IPS DF 6.9 (cell line): Measurements from ENCODE around the gene FSCN2.

ENCODE experiments used
- DNase-seq: peaks from one replicate; pipeline ENCODE4 v3.0.0-alpha.2; 2013; ENCODE audit warnings: low read depth, low spot score
- H3K27ac ChIP-seq: one replicate; pipeline ENCODE4 v1.5.1; 2013; ENCODE audit warnings: low read length, control low read depth
- H3K27me3 ChIP-seq: 2 replicates; pipeline ENCODE4 v1.6.1; 2013; ENCODE audit warnings: mild to moderate bottlenecking, low read length; ENCODE audit not compliant: control insufficient read depth, insufficient read depth
- H3K36me3 ChIP-seq: 2 replicates; pipeline ENCODE4 v1.6.1; 2013; ENCODE audit warnings: low read length; ENCODE audit not compliant: control insufficient read depth, insufficient read depth
- H3K4me1 ChIP-seq: 2 replicates; pipeline ENCODE4 v1.6.1; 2013; ENCODE audit warnings: low read length; ENCODE audit not compliant: control insufficient read depth, insufficient read depth
- H3K4me3 ChIP-seq: 2 replicates; pipeline ENCODE4 v1.5.1; 2013; ENCODE audit warnings: mild to moderate bottlenecking, low read length
- H3K9me3 ChIP-seq: 2 replicates; pipeline ENCODE4 v1.6.1; 2013; ENCODE audit warnings: low read length, inconsistent platforms; ENCODE audit not compliant: control insufficient read depth, insufficient read depth
- WGBS: extraction: QIAGEN DNeasy Blood & Tissue Kit; methylation state at CpG from one replicate; pipeline ENCODE4 v1.1.7; 2013; ENCODE audit warnings: mixed read lengths, missing lambda C conversion rate; ENCODE audit not compliant: insufficient read length, insufficient coverage; 5-methylcytosine and 5-hydroxymethylcytosine counted together

Gene FSCN2

GRCh38 chr17:81552244-81553017 is 24.3 kb downstream of the FSCN2 start, which contains the start of gene FAAP100:
Gene FAAP100 (minus strand): TSS chr17:81552353. CDS start chr17:81552330, 23 bp downstream.
- no CpG with 5 or more reads among the region's 85 CpGs for WGBS
- Histone ChIP-seq H3K9me3 (no peaks in the 10 kb centered on the region), H3K4me1 (0 out of 2 replicates have a peak, but pooled peaks cover 2% of the 10 kb centered on the region), H3K27ac (no peak within 1 kb of the TSS), H3K27me3 (no peaks in the 10 kb centered on the region), H3K36me3 (peaks cover 9% of the 10 kb centered on the region), H3K4me3 (peak within 1 kb of the TSS; percentile 95)
- no peak for DNase-seq

DNA sequence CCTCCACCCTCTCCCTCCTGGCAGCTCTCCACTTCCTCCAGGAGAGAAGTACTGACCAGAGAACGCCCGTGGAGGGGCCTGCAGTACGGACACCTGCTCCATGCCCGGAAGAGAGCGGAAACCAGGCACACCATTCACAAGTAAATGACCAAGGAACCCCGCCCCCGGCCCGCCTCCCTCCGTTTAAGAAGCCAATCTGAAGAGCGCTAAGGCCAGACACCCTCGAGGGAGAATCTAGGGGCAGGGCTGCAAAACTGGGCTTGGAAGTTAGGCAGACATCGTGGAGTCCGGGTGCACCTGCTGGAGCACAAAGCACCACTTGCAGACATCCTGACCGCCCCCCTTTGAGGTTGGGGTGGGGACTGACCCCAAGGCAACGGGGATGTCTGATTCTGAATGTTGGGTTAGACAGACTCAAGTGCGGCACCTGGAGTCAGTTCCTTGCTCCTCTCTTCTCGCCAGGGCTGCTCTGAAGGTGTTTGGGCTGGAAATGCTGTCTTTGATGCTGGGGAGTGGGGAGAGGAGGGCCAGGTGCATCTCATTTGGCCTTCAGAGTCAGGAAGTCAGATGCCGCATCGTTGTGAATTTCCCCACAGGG is 24.9 kb downstream of the FSCN2 start:
- H3K4me1 ChIP-seq: 0 out of 2 replicates have a peak, but pooled peaks cover 2% of the 10 kb centered on the region
- H3K27me3 ChIP-seq: no peaks in the 10 kb centered on the region
- no CpG with 5 or more reads among the region's 19 CpGs for WGBS
- H3K27ac ChIP-seq: no peak overlapping the region
- peaks cover 7% of the 10 kb centered on the region for H3K36me3 ChIP-seq
- no peak for DNase-seq
- H3K4me3 ChIP-seq: peak overlapping the region; percentile 95; the same call in 1 of the 2 replicates
- no peaks in the 10 kb centered on the region for H3K9me3 ChIP-seq

DNA sequence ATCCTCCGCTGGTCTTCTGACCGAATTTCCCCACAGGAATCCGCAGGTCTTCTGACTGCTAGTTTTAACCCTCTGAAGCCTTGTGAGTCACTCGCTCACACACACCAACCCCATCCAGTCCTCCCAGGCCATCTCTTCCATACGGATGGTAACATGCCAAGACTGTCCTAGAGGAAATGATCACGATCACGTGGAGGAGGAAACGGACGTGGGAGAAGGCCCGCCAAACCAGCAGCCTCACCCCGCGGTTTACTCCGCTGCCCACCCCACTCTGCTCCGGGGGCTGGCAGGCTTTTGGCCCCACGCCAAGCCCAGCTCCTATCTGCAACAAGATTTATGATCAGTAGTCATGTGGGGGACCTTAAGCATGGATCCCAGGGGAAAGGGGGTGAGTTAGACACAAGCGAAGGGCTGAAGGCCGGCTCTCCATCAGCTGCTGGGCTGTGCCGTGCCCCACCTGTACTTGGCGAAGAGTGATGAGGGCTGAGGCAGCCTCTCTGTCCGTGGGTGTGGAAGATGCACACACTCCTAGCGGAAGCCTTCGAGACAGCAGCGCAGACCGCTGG is 25.5 kb downstream of the FSCN2 start:
- Histone ChIP-seq H3K36me3 (peaks cover 9% of the 10 kb centered on the region), H3K27ac (no peak overlapping the region), H3K4me3 (no peak overlapping the region), H3K27me3 (no peaks in the 10 kb centered on the region), H3K9me3 (no peaks in the 10 kb centered on the region), H3K4me1 (0 out of 2 replicates have a peak, but pooled peaks cover 2% of the 10 kb centered on the region)
- DNase-seq: no peak
- no CpG with 5 or more reads among the region's 24 CpGs for WGBS

GRCh38 chr17:81556175-81556691 is 28.1 kb downstream of the FSCN2 start:
- Histone ChIP-seq H3K27me3 (no peaks in the 10 kb centered on the region), H3K4me3 (no peak overlapping the region), H3K9me3 (no peaks in the 10 kb centered on the region), H3K27ac (no peak overlapping the region), H3K36me3 (peaks cover 8% of the 10 kb centered on the region), H3K4me1 (0 out of 2 replicates have a peak, but pooled peaks cover under 1% of the 10 kb centered on the region)
- no CpG with 5 or more reads among the region's 9 CpGs for WGBS
- DNase-seq: no peak

DNA sequence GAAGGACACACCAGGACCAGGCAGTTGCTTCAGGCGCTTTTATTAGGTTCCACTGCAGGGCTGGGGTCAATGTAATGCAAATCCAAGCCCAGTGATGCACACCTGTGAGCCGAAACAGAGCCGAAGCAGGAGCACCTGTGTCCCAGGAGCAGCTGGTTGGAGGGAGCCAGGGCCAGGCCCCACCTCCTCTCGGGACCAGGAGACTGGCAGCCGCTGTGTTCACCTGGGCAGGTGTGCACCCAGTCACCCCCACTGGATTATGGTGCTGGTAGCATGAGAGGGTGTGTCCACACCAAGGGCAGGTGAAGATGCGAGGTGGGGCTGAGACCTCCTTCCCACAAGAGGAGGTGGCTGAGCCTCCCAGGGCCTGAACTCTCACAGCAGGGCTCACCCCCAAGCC is 28.7 kb downstream of the FSCN2 start:
- no peaks in the 10 kb centered on the region for H3K27me3 ChIP-seq
- no CpG with 5 or more reads among the region's 6 CpGs for WGBS
- H3K36me3 ChIP-seq: peaks cover 11% of the 10 kb centered on the region
- no peaks in the 10 kb centered on the region for H3K4me1 ChIP-seq
- no peak for DNase-seq
- H3K9me3 ChIP-seq: no peaks in the 10 kb centered on the region
- no peak overlapping the region for H3K27ac ChIP-seq
- H3K4me3 ChIP-seq: no peak overlapping the region

- no peak overlapping the region for H3K27ac ChIP-seq
- WGBS: no CpG with 5 or more reads among the region's 21 CpGs
- no peaks in the 10 kb centered on the region for H3K4me1 ChIP-seq
- no peaks in the 10 kb centered on the region for H3K9me3 ChIP-seq
- no peak overlapping the region for H3K4me3 ChIP-seq
- DNase-seq: no peak
- no peaks in the 10 kb centered on the region for H3K27me3 ChIP-seq
- H3K36me3 ChIP-seq: peaks cover 11% of the 10 kb centered on the region
These were observed 29.3 kb downstream of the FSCN2 start for GRCh38 chr17:81557276-81558114.

DNA sequence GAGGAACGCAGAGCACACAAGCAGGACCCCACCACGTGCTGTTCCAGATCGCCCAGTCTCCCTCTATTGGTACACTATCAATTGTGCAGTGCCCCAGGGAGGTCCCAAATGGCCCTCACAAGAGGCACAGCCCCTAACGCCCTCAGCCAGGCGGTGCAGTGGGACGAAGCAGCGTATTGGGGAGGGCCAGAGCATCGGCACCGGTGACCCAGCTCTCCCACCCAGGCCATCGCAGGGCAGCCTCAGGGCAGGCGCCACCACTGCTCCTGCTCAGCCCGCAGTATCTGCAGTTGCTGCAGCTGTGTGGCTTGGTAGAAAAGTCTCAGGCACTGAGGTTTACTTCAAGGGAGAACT is 29.9 kb downstream of the FSCN2 start:
- H3K36me3 ChIP-seq: peaks cover 11% of the 10 kb centered on the region
- no CpG with 5 or more reads among the region's 12 CpGs for WGBS
- no peak overlapping the region for H3K4me3 ChIP-seq
- no peak for DNase-seq
- H3K27me3 ChIP-seq: no peaks in the 10 kb centered on the region
- no peak overlapping the region for H3K27ac ChIP-seq
- H3K4me1 ChIP-seq: no peaks in the 10 kb centered on the region
- H3K9me3 ChIP-seq: no peaks in the 10 kb centered on the region

- Histone ChIP-seq H3K27ac (no peak overlapping the region), H3K4me3 (no peak overlapping the region), H3K9me3 (no peaks in the 10 kb centered on the region), H3K27me3 (no peaks in the 10 kb centered on the region), H3K36me3 (peaks cover 11% of the 10 kb centered on the region), H3K4me1 (no peaks in the 10 kb centered on the region)
- DNase-seq: no peak
- no CpG with 5 or more reads among the region's 27 CpGs for WGBS
These were observed 31.0 kb downstream of the FSCN2 start for GRCh38 chr17:81558941-81559806.

GRCh38 chr17:81561494-81561885 is 33.3 kb downstream of the FSCN2 start:
- H3K9me3 ChIP-seq: no peaks in the 10 kb centered on the region
- H3K4me3 ChIP-seq: no peak overlapping the region
- H3K27me3 ChIP-seq: no peaks in the 10 kb centered on the region
- no peak overlapping the region for H3K27ac ChIP-seq
- peaks cover 28% of the 10 kb centered on the region for H3K36me3 ChIP-seq
- no peaks in the 10 kb centered on the region for H3K4me1 ChIP-seq
- WGBS: no CpG with 5 or more reads among the region's 4 CpGs
- no peak for DNase-seq
